8988T (cell line): ENCODE data around the gene PROCA1.
"Not testable (repeated sequence)": the region's sequence is repeated elsewhere in the genome, so short reads cannot be mapped to it uniquely, and the experiment has no call there.

Experiments
- DNase-seq: peaks from one replicate; pipeline ENCODE4 v3.0.0; 2011

The PROCA1 gene

GRCh38 chr17:28744104-28744971, 32.6 kb upstream of the PROCA1 start:
- peak; percentile 69 for DNase-seq

GRCh38 chr17:28743243-28744103, 31.8 kb upstream of the PROCA1 start, which contains the start of gene TRAF4:
Gene TRAF4 (plus strand): TSS chr17:28744011. CDS start chr17:28744113, 102 bp downstream.
- peak; percentile 98 for DNase-seq

- DNase-seq = no peak
Measured at GRCh38 chr17:28741358-28742349, 30.0 kb upstream of the PROCA1 start.

- DNase-seq = no peak
Measured at GRCh38 chr17:28740406-28741357, 29.0 kb upstream of the PROCA1 start.

- no peak for DNase-seq
Measured at GRCh38 chr17:28738680-28739384, 27.1 kb upstream of the PROCA1 start.

- no peak for DNase-seq
Measured at GRCh38 chr17:28737770-28738679, 26.3 kb upstream of the PROCA1 start.

GRCh38 chr17:28737316-28737715, 25.6 kb upstream of the PROCA1 start:
- no peak for DNase-seq

GRCh38 chr17:28735913-28736769, 24.5 kb upstream of the PROCA1 start:
- not testable (repeated sequence) for DNase-seq

- no peak for DNase-seq
Measured at GRCh38 chr17:28735242-28735722, 23.6 kb upstream of the PROCA1 start.

- no peak for DNase-seq
Measured at GRCh38 chr17:28734712-28735241, 23.1 kb upstream of the PROCA1 start.

GRCh38 chr17:28733346-28733745, 21.7 kb upstream of the PROCA1 start:
- no peak for DNase-seq

- DNase-seq = no peak
Measured at GRCh38 chr17:28729950-28730330, 18.3 kb upstream of the PROCA1 start.

- DNase-seq = peak; percentile 96
Measured at GRCh38 chr17:28728364-28729200, 16.9 kb upstream of the PROCA1 start, which contains the start of gene NEK8. Gene NEK8 (plus strand): TSS chr17:28728788. CDS start chr17:28728814, 26 bp downstream.

- peak; percentile 97 for DNase-seq
Measured at GRCh38 chr17:28726627-28727491, 15.2 kb upstream of the PROCA1 start.

GRCh38 chr17:28726226-28726626, 14.5 kb upstream of the PROCA1 start, which contains the start of gene TLCD1:
Gene TLCD1 (minus strand): TSS chr17:28726233. CDS start chr17:28726097, 136 bp downstream.
- peak; percentile 93 for DNase-seq
